Muscle of leg (tissue), 11 donors: ENCODE data around the gene HMGB2. TPM values are rescaled to one million over a fixed set of nuclear protein-coding genes. Genes with fewer than 3 reads are reported as not detected.

Experiments used
- DNase-seq: peaks from one replicate; pipeline ENCODE4 v3.0.0; 2013
- H3K27ac ChIP-seq: one replicate; pipeline ENCODE4 v1.5.1; 2013; ENCODE audit warnings: mild to moderate bottlenecking, low read length, control low read depth
- H3K27me3 ChIP-seq: one replicate; pipeline ENCODE4 v1.6.1; 2013; ENCODE audit warnings: low read length; ENCODE audit not compliant: control insufficient read depth, insufficient read depth
- H3K36me3 ChIP-seq: one replicate; pipeline ENCODE4 v1.6.1; 2013; ENCODE audit warnings: low read length; ENCODE audit not compliant: control insufficient read depth, insufficient read depth
- H3K4me1 ChIP-seq: one replicate; pipeline ENCODE4 v1.6.1; 2013; ENCODE audit warnings: low read length; ENCODE audit not compliant: control insufficient read depth, insufficient read depth
- H3K4me3 ChIP-seq: one replicate; pipeline ENCODE4 v1.5.1; 2013; ENCODE audit warnings: low read length, control low read depth
- H3K9me3 ChIP-seq: replicated peaks from 2 replicates; pipeline ENCODE4 v1.6.1; 2013; ENCODE audit warnings: low read depth, low read length; ENCODE audit not compliant: control insufficient read depth
- WGBS: methylation state at CpG from one replicate; pipeline ENCODE4 v1.1.5; 2013; ENCODE audit warnings: missing lambda C conversion rate; ENCODE audit not compliant: insufficient coverage; 5-methylcytosine and 5-hydroxymethylcytosine counted together
- polyA plus RNA-seq, 8 donors: library from polyadenylated mRNA; unstranded; fragments of 120-200 nt; gene quantifications; one replicate each; pipeline versions ENCODE4 v1.2.1 to v1.2.3, GENCODE V29; 2013; ENCODE audit warnings: inconsistent platforms in 1 of 8, low replicate concordance in 1 of 8; ENCODE audit not compliant: insufficient read length in 8 of 8, insufficient read depth in 1 of 8
- total RNA-seq: library from RNA; stranded (reverse); fragments of 120-200 nt; gene quantifications from one replicate; pipeline ENCODE4 v1.2.4, GENCODE V29; 2013

The HMGB2 gene
- total and polyA plus RNA-seq, 9 donors = 104 to 243 (median 197) TPM

- Histone ChIP-seq H3K36me3 (peaks cover 4% of the 10 kb centered on the region), H3K27ac (no peak overlapping the region), H3K4me1 (no peaks in the 10 kb centered on the region), H3K4me3 (no peak overlapping the region), H3K27me3 (no peaks in the 10 kb centered on the region), H3K9me3 (peaks cover 32% of the 10 kb centered on the region)
- WGBS = 84% methylated on average over 5 of the region's 14 CpGs
- no peak for DNase-seq
Observed at GRCh38 chr4:173281406-173282255, 52.5 kb downstream of the HMGB2 start.

Other genes with a start within 250 kb of the HMGB2 start
- gene GALNT7, start 165.5 kb downstream of the HMGB2 start, total RNA-seq = 20.2 TPM
- gene GALNT7, start 165.5 kb downstream of the HMGB2 start, polyA plus RNA-seq = 10 to 100 TPM; 21.1 to 30.7 (median 25.5) TPM
- gene SAP30, start 36.6 kb upstream of the HMGB2 start, total RNA-seq = 12.1 TPM
- gene SAP30, start 36.6 kb upstream of the HMGB2 start, polyA plus RNA-seq = 10 to 100 TPM in 6 of 8 donors, 1 to 10 TPM in 2; 8.7 to 13.0 (median 11.6) TPM
- gene SCRG1, start 64.8 kb upstream of the HMGB2 start, total RNA-seq = 3.3 TPM
- 1 to 10 TPM; 1.4 to 9.9 (median 3.4) TPM for gene SCRG1, start 64.8 kb upstream of the HMGB2 start, polyA plus RNA-seq
- 1.7 TPM for gene HAND2, start 195.9 kb upstream of the HMGB2 start, total RNA-seq
- gene HAND2, start 195.9 kb upstream of the HMGB2 start, polyA plus RNA-seq = 1 to 10 TPM in 3 of 8 donors, under 1 TPM in 5; 0.14 to 9.2 (median 0.60) TPM